A549 (cell line): ENCODE measurements around the gene SRSF12. TPM values are rescaled to one million over a fixed set of nuclear protein-coding genes. Genes with fewer than 3 reads are reported as not detected.

Source experiments
- ATAC-seq, 2 experiments: fragments of 200-7000 bp in 1 of 2; fragments of >200 bp in 1 of 2; cut with Nextera tagmentation in 1 of 2; cut with Tn5 transposase in 1 of 2; 3 replicates each; pipeline versions ENCODE4 v1.8.0 to v1.9.1; 2018 to 2020; ENCODE audit warnings: mild to moderate bottlenecking in 1 of 2, moderate library complexity in 1 of 2
- CTCF ChIA-PET: fragments of 300-600 bp; sonication (Branson Sonifier 250); formaldehyde crosslinking; extraction: SDS; loops from one replicate; lab custom pipeline; 2021; ENCODE audit warnings: antibody characterized with exemption, inconsistent platforms; lab: Yijun Ruan, JAX
- POLR2A ChIA-PET: fragments of 350-600 bp; formaldehyde crosslinking; extraction: SDS; loops from one replicate; lab custom pipeline; 2021; ENCODE audit warnings: antibody characterized with exemption, inconsistent platforms; lab: Yijun Ruan, JAX
- DNase-seq, 2 experiments: peaks; one replicate each; pipeline versions ENCODE4 v3.0.0 to v3.0.0-alpha.2; 2011 to 2016; ENCODE audit warnings: low read depth in 1 of 2, low spot score in 1 of 2
- FAIRE-seq: peaks from 2 replicates; lab custom pipeline; 2011; peaks lifted over from hg19 to GRCh38; lab: Jason Lieb, UNC
- H3K27ac ChIP-seq, 2 experiments: fragments of >200 bp; sonication (Bioruptor Twin); formaldehyde crosslinking; 3 replicates each; pipeline ENCODE4 v1.5.1; 2016 to 2017
- H3K4me1 ChIP-seq: fragments of >200 bp; sonication (Bioruptor Twin); formaldehyde crosslinking; 3 replicates; pipeline ENCODE4 v1.6.1; 2016
- H3K4me2 ChIP-seq: fragments of >200 bp; sonication (Bioruptor Twin); formaldehyde crosslinking; 3 replicates; pipeline ENCODE4 v1.6.1; 2016
- H3K4me3 ChIP-seq: fragments of >200 bp; sonication (Bioruptor Twin); formaldehyde crosslinking; 3 replicates; pipeline ENCODE4 v1.5.1; 2016
- H3K9me3 ChIP-seq: fragments of >200 bp; sonication (Bioruptor Twin); formaldehyde crosslinking; 3 replicates; pipeline ENCODE4 v1.6.1; 2016
- EP300 ChIP-seq, 2 experiments: fragments of >200 bp; sonication (Bioruptor Twin); formaldehyde crosslinking; IDR thresholded peaks; 2 replicates in 1 of 2; 3 replicates in 1 of 2; pipeline ENCODE4 v1.6.1; 2016 to 2017
- FOSL2 ChIP-seq, 2 experiments: fragments of 450-650 bp in 1 of 2; fragments of >200 bp in 1 of 2; sonication (Bioruptor Twin) in 1 of 2; formaldehyde crosslinking; IDR thresholded peaks; 2 replicates each; pipeline versions ENCODE4 v1.5.0 to v1.6.1; 2016 to 2020; ENCODE audit warnings: mild to moderate bottlenecking in 1 of 2, moderate library complexity in 1 of 2
- GATA3 ChIP-seq: IDR thresholded peaks from 2 replicates; pipeline ENCODE4 v1.6.1; 2012; ENCODE audit warnings: borderline replicate concordance
- HOXA7 ChIP-seq: fragments of 250-450 bp; sonication (Bioruptor Pico); IDR thresholded peaks from 2 replicates; pipeline ENCODE4 v1.5.0; 2020; ENCODE audit warnings: mild to moderate bottlenecking, moderate library complexity
- RAD21 ChIP-seq, 2 experiments: fragments of >200 bp in 1 of 2; sonication (Bioruptor Twin) in 1 of 2; formaldehyde crosslinking in 1 of 2; IDR thresholded peaks in 1 of 2; conservative IDR thresholded peaks in 1 of 2; 2 replicates in 1 of 2; 3 replicates in 1 of 2; pipeline ENCODE4 v1.6.1; 2012 to 2018; ENCODE audit warnings: inconsistent platforms in 1 of 2
- WGBS: methylation state at CpG from one replicate; pipeline ENCODE4 v1.1.6; 2017; ENCODE audit errors: missing lambda C conversion rate; 5-methylcytosine and 5-hydroxymethylcytosine counted together
- polyA plus RNA-seq, 4 experiments: library from polyadenylated mRNA; depleted of rRNA in 3 of 4; stranded (reverse); fragments of >200 nt; fragmentation: RNase III in 1 of 4; extraction: RNeasy Plus Mini Kit Qiagen cat#74134 plus additional on column Dnase treatment in 1 of 4; gene quantifications; 2 replicates in 3 of 4; 3 replicates in 1 of 4; pipeline ENCODE4 v1.2.3, GENCODE V29; 2011 to 2017
- small RNA-seq, 6 experiments: library from RNA; depleted of rRNA; stranded (forward); fragments of <200 nt; gene quantifications; one replicate each; pipeline ENCODE3, GENCODE V24; 2012

Gene SRSF12
- polyA plus RNA-seq, 2 of the 4 experiments (the other 2 are of a cell fraction) = 1.5 to 2.7 TPM

- no peaks in the 10 kb centered on the region for H3K9me3 ChIP-seq
- H3K27ac ChIP-seq = peak overlapping the region; percentile 82 to 86
- FAIRE-seq (no peak), DNase-seq (peak in 1 of 2 experiments; percentile 65), ATAC-seq (peak; percentile 27 to 71; a peak in 4 of 6 replicates)
- H3K4me1 ChIP-seq = peaks cover 68% of the 10 kb centered on the region
- 0% methylated on average over 4 of the region's 4 CpGs for WGBS
- CTCF ChIA-PET = interaction anchor here (0.9 kb wide), 1 partner anchor 14 kb away, joined by 4 read pairs; no protein-coding TSS in a partner anchor
- H3K4me3 ChIP-seq = no peak overlapping the region
- H3K4me2 ChIP-seq = peak overlapping the region; percentile 64
- peak; percentile 15; the same call in 1 of the 2 replicates for TF ChIP-seq GATA3
- TF ChIP-seq EP300 (IDR thresholded peaks at IDR 0.05) = 0 out of 5 replicates have a peak, but pooled peaks of 1 of the 2 experiments have one; percentile 10
- no peak for TF ChIP-seq FOSL2 (IDR thresholded peaks at IDR 0.05)
- peak; percentile 37; the same call in 1 of the 2 replicates for TF ChIP-seq FOSL2 (CRISPR knock-in tag; IDR thresholded peaks at IDR 0.05)
- TF ChIP-seq HOXA7 = no peak
- no peak for TF ChIP-seq RAD21 (conservative IDR thresholded peaks at IDR 0.05 in 1 of 2, IDR thresholded peaks at IDR 0.05 in 1 of 2)
- POLR2A ChIA-PET = interaction anchor here (1.4 to 2.3 kb wide), 2 partner anchors 12 to 32 kb away, joined by 3 to 21 read pairs; partner anchors contain the start of gene PNRC1
Observed at GRCh38 chr6:89047473-89047872, 70.4 kb downstream of the SRSF12 start.

Small RNA genes within 50 kb of the gene (small RNA-seq; reads per million reads assigned to genes)
- gene RN7SL336P (0 reads per million in 6 experiments), gene RNU2-61P (0 to 4.7 (median 0.45) reads per million in 6 experiments)

Other genes starting within 250 kb of the SRSF12 start
- gene RNGTT, start 154.5 kb downstream of the SRSF12 start, polyA plus RNA-seq (2011; rRNA removed) = 12.8 and 15.0 TPM in 2 replicates
- gene RNGTT, start 154.5 kb downstream of the SRSF12 start, polyA plus RNA-seq (2017; fragmentation: RNase III; extraction: RNeasy Plus Mini Kit Qiagen cat#74134 plus additional on column Dnase treatment) = 11.1 to 12.4 TPM (median 11.6 TPM) in 3 replicates
- 27.2 and 28.3 TPM in 2 replicates for gene PNRC1, start 37.3 kb downstream of the SRSF12 start, polyA plus RNA-seq (2011; rRNA removed)
- gene PNRC1, start 37.3 kb downstream of the SRSF12 start, polyA plus RNA-seq (2017; fragmentation: RNase III; extraction: RNeasy Plus Mini Kit Qiagen cat#74134 plus additional on column Dnase treatment) = 25.6 to 38.2 TPM (median 37.8 TPM) in 3 replicates
- gene PM20D2, start 28.0 kb upstream of the SRSF12 start, polyA plus RNA-seq (2011; rRNA removed) = 17.4 and 25.4 TPM in 2 replicates
- gene PM20D2, start 28.0 kb upstream of the SRSF12 start, polyA plus RNA-seq (2017; fragmentation: RNase III; extraction: RNeasy Plus Mini Kit Qiagen cat#74134 plus additional on column Dnase treatment) = 13.3 to 14.7 TPM (median 13.9 TPM) in 3 replicates
- not detected in 2 replicates for gene GABRR1, start 99.3 kb upstream of the SRSF12 start, polyA plus RNA-seq (2011; rRNA removed)
- gene GABRR1, start 99.3 kb upstream of the SRSF12 start, polyA plus RNA-seq (2017; fragmentation: RNase III; extraction: RNeasy Plus Mini Kit Qiagen cat#74134 plus additional on column Dnase treatment) = not detected in 3 replicates
- gene GABRR2, start 197.2 kb upstream of the SRSF12 start, polyA plus RNA-seq (2011; rRNA removed) = 0.09 and 0.12 TPM in 2 replicates
- 0.05 to 0.21 TPM (median 0.08 TPM) in 3 replicates for gene GABRR2, start 197.2 kb upstream of the SRSF12 start, polyA plus RNA-seq (2017; fragmentation: RNase III; extraction: RNeasy Plus Mini Kit Qiagen cat#74134 plus additional on column Dnase treatment)
- 26.6 and 32.7 TPM in 2 replicates for gene UBE2J1, start 234.7 kb upstream of the SRSF12 start, polyA plus RNA-seq (2011; rRNA removed)
- 12.6 to 13.3 TPM (median 12.7 TPM) in 3 replicates for gene UBE2J1, start 234.7 kb upstream of the SRSF12 start, polyA plus RNA-seq (2017; fragmentation: RNase III; extraction: RNeasy Plus Mini Kit Qiagen cat#74134 plus additional on column Dnase treatment)